ENCODE results near the gene DIPK1B.

DIPK1B gene

DNA sequence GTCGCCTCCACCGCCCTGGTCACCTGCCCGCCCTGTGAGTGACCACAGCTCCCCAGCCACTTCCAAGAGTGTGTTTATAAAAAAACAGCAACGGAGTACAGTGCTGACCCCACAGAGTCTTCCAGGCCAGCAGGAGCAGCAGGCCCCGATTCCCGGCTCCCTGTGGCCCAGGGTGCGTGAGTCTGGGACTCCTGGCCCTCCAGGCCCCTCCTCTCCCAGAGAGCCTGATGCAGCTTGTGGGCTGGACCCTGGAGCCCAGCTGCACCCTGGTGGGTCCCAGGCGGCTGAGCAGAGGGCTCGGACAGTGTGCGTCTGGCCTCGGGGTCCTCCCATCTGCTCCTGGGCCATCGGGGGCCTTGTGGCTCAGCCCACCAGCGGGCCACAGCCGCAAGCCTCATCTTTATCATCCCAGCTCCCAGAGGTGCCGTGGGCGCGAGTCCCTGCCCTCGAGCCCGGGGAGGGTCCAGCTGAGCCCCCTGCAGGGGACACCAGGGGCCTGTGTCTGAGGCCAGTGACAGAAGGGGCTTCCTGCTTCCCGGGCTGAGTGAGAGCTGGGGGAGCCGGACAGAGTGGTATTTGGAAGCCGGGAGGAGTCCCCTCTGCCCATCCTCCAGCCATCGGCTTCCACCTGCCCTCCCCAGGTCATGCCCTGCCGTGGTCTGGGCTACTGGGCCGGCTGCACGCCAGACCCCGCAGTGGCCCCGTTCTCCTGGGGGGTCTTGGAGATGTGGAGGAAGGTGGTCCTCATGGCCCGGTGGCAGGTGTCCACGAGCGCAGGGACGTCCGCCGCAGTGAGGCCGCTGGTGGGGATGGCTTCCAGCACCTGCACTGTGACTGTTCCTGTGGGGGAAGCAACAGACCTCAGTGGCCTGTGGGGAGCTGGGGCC is 39.0 kb upstream of the DIPK1B start:
- DNase-seq = no peak

DNA sequence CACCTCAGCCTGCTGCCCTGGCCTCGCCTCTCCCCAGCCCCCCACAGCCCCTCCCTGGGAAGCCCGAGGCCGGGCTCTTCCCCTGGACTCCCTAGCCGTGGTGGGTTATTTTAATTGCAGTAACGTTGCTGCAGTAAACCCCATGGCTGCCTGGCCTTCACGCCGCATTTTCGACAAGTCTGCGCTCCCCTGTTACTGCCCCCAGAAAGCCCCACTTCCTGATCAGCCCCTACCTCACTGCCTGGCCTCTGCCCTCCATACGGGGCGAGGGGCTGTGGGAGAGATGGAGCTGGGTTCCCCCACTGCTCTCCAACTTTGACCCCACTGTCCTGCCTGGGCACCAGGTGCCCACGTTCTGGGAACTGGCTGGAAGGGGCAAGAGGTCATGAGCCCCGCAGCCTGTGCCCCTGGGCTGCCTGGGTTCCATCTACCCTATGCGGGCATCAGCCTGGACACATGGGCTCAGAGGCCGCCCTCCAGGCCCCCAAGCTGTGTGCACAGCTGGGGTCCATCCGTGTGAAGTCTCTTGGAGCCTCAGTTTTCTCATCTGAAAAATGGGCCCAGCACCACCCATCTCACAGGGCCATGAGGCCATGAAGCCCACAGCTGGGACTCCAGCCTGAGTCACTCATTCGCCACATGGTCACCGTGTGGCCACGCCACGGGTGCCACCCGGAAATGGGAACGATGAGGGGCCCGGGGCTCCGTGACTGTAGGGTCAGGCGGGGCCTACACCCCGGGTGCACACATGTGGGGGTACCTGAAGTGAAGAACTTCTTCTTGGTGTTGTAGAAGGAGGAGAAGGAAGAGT is 38.2 kb upstream of the DIPK1B start:
- no peak for DNase-seq

DNA sequence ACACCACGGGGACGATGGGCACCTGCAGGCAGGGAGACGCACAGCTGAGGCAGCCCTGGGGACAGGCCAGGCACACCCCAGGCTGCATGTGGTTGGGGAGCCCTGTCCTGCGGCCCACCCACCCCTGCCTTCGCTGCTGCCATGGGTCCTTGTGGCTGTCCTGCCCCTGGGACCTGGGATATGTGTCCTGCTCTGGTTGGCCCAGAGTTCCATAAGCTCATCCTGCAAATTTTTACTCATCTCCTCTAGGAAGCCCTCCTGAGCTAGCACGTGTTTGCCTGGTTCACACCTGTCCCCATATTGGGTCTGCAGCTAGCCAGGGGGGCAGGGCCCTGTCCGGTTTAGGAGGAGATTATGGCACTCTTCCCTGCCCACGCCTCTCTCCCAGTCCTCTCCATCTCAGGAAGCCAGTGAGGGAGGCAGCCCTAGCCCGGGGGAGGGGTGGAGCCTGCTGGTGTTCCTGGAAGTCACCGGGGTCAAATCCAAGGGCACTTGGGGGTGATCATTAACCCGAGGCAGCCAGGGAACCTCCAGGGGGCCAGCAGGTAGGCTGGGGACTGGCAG is 37.5 kb upstream of the DIPK1B start:
- DNase-seq = no peak

DNA sequence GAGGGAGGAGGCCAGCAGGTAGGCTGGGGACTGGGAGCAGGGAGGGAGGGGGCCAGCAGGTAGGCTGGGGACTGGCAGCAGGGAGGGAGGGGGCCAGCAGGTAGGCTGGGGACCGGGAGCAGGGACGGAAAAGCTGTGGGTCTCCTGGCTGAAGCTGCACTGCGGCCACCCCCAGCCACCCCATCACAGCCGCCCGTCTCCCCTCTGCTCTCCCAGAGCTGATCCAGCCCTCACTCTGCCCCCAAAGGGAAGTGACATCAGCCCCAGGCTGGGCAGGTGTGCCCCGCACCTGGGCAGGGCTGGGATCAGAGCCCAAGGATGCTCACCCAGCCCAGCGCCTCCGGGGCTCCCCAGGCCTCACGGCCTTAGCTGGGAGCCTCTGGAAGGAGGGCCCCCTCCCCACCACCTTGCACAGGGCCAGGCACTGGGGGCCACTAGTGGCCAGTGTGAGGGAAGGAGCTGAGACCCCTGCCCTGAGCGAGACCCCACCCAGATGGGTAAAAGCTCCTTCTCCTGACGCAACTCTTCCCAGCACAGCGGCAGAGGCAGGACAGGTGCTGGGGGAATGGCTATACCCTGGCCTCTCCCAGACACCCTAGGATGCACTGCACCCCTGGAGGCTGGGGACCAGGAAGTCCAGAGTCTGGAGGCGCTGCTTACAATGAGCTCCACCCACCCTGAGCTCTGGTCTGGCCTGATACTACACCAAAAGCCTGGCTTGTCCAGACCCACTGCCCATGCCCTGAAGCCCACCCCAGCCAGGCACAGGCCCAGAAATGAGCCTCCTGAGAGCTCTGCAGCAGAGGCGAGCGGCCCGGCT is 36.7 kb upstream of the DIPK1B start:
- no peak for DNase-seq

DNA sequence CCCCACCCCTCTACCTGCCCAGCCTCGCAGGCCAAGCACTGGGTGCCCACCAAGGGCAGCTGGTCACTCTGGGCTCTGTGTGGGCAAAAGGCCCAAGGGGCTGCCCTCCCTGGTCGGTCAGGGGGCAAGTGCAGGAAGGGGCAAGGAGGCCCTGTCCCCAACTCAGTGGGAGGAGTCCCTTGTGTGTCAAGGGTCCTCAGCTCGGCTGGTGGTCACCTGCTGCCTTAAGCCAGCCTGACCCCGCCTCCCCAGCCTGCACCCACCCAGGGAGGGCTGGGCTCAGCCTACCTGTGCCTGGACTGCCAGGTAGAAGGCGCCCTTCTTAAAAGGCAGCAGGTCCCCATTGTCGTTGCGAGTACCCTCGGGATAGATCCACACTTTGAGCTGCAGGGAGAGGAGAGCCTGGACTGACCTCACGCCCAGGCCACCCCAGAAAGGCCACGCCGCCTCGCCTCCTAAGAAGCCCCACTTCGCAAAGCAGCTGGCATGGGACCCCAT is 36.0 kb upstream of the DIPK1B start:
- no peak for DNase-seq

DNA sequence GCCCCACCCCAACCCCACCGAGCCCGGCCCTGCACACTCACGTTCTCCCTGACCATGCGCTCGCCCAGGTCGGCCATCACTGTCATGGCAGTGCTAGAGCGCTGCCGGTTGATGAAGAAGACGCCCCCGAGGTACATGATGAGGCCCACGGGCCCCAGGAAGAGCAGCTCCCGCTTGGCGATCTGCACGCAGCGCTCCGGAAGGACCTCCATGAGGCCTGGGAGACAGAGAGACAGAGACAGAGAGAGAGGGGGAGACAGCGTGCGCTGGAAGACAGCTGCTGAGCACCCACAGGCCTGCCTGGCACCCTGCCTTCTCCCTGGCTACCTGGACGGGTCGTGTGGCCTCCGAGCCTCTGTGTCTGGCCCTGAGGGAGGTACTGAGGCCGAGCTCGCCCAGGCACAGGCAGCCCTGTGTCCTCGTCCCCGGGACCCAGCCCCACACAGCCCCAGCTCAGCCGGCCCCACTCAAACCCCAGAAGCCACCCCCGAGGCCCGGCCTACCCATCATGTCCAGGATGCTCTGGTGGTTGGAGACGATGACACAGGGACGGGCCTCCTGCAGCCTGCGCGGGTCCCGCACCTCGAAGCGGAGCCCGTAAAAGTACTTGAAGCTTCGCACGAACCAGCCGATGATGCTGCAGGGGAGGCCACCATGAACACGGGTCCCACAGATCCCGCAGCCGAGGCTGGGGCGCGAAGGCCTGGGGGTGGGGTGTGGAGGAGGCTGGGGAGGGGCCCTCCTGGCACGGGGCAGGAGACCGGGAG is 35.3 kb upstream of the DIPK1B start:
- DNase-seq = no peak

DNA sequence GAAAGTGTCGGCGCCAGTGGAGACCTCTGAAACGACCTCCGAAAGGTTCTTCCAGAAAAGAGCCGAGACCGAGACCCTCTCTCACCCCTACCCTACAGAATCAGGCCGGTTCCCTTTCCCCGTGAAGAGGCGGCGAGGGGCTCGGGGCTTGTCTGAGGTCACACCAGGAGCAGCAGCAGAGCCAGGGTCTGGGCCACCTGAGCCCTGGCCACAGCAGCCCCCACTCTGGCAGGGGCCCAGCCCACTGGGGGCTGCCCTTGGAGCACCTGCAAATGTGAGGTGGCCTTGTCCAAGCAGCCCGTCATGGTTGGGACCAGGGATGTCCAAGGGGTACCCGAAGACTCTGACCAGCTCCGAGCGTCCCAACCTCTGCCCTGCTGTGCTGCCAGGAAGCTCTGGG is 34.3 kb upstream of the DIPK1B start:
- DNase-seq = no peak

DNA sequence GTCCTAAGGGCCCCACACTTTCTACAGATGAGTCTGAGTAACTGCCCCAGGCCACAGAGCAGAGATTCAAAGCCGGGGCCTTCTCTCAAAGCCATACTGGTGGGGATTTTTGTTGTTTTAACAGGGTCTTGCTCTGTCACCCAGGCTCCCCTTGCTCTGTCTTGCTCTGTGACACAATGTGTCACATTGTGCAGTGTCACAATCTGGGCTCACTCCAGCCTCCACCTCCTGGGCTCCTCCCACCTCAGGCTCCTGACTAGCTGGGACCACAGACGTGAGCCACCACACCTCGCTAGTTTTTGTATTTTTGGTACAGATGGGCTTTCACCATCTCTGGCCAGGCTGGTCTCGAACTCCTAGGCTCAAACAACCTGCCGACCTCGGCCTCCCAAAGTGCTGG is 33.7 kb upstream of the DIPK1B start:
- DNase-seq = no peak

DNA sequence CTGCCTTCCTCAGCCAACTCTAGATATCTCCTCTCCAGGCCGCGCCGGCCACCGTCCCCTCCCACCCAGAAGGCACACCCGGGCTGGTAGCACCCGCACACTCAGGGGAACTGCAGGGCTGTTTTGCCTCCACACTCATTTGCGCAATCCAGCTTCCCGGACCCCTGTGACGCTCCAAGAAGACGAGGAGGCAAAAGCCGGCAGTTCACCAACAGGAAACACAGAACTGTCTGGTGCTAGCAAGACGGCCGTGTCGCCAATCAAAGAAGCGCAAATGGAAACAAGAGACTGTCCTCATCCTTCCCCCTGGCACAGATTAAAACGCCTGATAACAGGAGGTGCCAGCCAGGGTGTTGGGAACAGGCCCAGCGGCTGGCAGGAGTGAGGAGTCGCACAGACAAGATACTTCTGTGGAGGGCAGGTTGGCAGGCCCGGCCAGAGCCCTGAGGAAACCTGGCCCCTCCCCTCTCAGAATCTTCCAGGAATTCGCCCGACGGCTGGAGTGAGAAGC is 32.9 kb upstream of the DIPK1B start:
- peak; percentile 71 for DNase-seq

DNA sequence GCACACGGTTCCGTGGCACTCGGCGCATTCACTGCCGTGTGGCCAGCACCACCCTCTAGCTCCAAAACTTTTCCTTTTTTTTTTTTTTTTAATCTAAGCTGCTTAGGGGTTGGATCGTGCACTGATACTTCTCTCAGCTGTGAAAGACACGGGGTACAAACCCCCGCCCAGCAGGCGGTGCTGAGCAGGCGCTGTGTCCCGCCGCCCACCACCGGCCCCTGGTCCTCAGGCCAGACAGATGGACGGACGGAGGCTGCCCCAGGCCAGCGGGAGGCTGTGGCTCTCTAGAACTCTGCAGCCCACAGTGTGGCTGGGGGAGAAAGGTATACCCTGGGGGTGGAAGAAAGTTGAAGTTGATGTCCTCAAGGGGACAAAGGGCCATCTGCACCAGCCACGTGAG is 31.3 kb upstream of the DIPK1B start:
- DNase-seq = no peak

DNA sequence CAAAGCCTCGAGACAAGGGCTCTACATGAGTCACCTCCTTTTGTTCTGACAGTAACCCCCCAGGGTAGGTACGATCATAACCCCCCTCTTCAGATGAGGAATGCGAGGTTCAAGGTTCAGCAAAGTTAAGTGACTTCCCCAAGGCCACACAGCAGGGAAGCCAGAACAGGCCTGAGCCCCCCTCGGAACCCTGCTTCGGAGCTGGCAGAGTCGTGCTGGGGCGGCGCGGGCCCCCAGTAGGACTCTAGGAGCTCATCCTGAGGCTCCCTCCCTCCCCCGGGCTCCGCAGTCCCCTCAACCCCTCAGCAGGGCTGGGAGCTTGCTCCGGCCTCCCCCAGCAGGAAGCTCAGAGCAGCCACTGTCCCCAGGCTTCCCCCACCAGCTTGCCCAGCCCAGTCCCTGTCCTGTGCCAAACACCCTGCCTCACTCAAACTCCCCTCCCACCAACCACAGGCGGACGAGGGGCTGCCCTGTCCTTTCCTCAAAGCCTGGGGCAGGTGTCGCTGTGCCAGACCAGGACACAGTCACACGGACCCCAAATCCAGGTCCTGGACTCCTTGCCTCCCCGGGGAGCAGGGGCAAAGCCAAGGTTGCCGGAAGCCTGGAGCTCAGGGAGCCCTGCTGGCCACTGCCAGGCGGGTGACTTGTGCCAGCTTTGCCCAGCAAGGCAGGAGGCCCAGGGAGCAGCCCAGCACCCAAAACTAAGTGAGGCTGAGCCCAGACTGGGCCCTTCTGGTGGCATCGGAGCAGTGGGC is 30.2 kb upstream of the DIPK1B start:
- DNase-seq = no peak

DNA sequence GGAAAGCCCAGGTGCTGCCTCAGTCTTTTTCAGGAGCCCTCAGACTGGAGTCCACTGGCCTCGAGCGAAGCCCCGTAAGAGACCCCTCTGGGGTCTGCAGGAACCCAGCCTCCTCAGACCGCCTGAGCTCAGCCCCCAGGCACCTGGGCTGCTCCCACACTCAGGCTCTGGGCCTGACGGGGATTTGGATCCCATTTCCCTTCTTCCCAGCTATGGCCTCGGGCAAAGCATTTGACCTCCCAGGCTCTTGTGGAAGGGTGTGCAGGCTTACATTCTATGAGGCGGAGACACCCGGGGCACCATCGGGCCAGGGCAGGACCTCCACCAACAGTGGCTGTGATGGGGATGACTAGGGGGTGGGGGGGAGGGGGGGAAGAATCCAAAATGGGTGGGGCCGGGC is 29.7 kb upstream of the DIPK1B start:
- no peak for DNase-seq

DNA sequence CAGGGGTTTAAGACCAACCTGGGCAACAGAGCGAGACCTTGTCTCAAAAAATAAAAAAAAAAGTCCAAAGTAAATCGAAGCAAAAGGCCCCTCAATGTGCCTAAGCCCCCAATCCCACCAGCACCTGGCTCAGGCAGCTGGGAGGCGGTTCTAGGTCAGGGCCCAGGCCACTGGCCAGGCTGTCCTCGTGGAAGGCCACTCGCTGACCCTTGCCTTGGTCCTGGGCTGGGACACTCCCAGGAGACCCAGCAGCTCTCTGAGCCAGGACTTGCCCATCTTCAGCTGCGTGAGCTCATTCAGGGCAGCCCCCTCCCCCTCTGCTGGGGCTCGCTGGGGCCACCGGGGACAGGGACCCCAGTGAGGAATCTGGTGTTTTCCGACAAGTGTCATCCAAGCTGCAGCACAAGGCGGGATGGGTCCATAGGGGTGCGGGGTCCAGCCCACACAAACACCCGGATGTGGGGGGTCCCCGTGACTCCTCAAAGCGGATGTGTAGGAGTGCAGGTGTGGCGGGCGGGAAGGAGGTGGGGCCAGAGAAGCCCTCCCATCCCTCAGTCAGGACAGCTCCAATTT is 29.1 kb upstream of the DIPK1B start:
- no peak for DNase-seq

DNA sequence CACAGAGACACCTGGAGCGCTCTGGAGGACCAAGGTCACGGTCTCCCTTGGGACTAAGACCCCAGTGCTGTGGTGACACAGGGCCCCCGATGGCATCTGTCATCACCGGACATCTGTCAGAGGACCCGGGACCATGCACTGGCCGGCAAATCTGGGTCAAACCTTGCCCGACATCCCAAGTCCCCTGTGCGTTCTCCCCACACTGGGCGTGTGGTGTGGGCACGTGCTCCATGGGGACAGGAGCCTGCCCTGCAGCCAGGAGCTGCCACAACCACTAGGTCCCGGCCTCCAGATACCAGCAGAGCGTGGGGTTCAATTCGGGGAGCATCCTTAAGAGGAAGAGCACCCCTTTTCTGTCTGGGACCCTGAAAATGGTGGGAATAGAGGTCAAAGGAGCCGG is 28.6 kb upstream of the DIPK1B start:
- DNase-seq = no peak

DNA sequence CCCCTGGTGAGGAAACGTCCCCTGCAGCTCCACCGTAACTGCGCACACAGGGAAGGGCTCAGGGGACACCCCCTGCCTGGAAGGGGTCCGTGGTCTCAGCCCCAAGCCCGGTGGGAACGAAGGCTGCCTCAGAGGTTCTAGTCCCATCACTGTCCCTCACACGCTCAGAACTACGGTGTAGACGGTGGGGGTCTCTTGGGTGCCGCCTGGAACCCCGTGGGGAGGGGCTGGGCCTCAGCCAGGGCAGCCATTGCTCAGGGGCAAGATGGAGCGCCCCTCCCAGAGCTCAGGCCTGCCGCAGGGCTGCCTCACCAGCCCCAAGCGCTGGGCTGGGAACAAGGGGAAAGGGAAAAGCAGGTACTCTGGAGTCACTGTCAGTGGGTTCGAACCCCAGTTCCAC is 28.0 kb upstream of the DIPK1B start:
- no peak for DNase-seq

DNA sequence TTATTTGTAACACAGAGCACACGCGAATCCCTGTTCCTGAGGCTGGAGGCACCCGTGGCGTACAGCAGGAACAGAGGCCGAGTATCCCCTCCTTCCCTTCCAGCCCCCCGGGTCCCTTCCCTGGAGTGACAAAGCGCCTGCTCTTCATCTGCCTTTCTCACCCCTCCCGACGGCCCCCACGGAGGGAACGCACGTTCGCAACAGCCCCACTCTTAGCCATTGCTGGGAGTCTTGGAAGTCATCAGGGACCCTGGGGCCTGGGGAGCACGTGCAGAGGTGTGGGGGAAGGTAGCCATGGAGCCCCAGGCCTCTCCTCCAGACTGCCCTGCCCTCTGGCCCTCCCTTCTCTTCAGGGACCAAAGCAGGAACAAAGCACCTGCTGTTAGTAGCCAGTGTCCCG is 27.6 kb upstream of the DIPK1B start:
- no peak for DNase-seq

DNA sequence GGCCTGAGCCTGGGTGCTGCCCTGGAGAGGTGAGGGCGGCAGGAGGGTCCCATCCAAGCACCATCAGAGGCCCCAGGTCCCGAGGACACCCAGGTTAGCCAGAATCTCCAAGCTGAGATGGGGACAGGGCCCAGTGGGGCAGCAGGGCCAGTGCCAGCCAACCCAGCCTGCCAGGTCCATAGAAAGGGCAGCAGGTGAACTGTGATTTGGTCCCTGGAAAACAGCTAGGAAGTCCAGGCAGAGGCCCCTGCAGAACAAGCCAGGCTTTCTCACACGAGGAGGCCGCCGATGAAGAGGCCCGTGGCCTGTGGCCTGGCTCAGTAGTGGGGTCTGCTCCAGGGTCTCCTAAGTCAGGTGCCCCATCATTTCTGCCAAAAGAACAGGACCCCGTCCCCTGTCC is 27.2 kb upstream of the DIPK1B start:
- DNase-seq = no peak

DNA sequence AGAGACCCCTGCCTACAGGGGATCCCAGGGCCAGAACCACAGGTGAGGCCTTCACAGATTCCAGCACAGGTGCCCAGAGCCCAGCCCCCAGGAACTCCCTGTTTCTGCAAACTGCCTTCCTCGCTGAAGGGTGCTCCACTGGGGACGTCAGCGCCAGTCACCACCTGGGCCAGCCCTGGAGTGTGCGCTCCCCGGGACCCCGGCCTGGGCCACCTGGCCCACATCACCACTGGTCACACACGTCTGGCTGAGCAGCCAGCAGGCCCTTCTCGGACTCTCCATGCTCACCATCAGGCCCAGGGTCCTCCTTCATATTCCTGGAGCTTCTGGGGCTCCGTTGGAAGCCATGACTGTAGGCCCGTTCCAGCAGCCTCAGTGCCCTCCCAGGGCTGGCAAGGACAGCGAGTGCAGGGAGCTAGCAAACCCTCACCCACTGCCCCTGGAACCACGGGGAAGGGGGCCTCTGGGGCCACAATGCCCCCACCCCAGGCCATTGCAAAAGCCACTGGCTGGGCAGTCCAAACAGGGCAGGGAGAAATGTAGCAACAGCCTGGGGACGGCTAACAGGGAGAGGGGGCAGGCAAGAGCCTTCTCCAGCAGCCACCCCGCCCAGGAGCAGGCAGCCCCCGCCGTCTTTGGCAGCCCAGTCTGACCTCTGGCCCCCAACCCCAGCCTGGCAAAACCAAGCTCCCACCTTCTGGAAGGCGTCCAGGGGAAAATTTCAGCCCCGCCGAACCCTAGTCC is 26.4 kb upstream of the DIPK1B start:
- no peak for DNase-seq

DNA sequence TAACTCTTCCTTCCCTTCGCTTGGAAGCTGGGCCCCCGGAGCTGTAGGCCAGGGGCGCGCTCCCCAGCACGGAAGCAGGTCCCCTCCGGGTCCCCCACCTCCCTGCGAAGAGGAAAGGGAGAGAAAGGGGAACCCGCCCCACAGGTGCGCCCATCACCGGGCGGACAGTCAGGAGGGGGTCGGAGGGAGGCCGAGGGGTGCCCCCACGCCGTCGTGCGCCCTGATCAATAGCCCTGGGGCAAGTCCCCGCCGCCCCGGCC is 25.9 kb upstream of the DIPK1B start:
- no peak for DNase-seq
